NCI-H2227 (cell line): ENCODE data around the gene LGSN.
"Not testable (repeated sequence)": the region's sequence is repeated elsewhere in the genome, so short reads cannot be mapped to it uniquely, and the experiment has no call there.

Source experiments
- DNase-seq: peaks from one replicate; lab custom pipeline; 2025; ENCODE audit not compliant: unreplicated experiment; lab: John Stamatoyannopoulos, UW

Gene LGSN

DNA sequence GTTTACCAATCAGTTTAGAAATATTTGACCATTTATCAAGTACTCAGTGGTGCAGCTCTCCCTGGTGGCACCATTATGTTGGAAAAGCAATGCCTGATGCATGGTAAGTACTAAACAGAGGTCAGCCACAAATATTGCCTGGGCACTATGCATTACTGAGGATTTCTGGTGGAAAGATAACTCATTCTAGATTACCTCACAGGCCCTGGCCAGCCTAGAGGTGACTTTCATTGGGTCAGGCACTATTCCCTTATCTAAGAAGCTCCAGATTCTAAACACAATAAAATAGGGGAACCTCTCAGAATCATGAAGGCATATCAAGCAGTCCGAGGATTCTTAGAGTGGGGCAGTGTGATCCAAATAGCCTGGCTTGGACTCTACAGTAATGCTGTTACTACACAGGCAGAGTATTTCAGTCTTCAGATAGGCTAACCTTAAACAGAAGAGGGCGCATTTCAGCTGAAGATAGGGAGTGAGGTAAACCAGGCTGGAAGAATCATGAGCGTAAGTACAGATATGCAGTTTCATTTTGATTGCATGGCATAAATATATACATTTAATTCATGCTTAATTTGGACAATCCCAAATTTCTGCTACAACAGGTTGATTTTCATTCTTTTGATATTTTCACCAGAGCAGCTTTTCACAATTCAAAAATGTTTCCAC, 12.1 kb downstream of the LGSN start:
- peak; percentile 12 for DNase-seq

GRCh38 chr6:63306420-63306819, 13.4 kb downstream of the LGSN start:
- no peak for DNase-seq

DNA sequence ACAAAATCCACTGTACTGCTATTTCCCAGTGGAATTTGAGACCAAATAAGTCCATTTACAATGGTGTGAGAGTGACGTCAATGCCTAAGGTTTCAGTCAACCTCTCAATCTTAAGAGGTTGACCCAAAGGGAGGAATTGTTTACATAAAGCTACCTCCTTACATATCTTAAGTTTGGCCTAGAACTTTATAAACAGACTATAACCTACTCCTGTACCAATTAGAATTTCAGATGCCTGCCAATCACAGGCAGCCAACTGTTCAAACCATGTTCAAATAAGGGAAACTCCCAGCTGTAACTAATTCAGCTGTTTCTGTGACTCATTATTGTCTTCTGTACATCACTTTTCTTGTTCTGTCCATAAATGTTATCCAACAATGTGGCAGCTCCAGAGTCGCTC, 14.5 kb downstream of the LGSN start:
- no peak for DNase-seq

GRCh38 chr6:63303476-63303875, 16.3 kb downstream of the LGSN start:
- DNase-seq, result no peak

GRCh38 chr6:63299667-63300066, 20.1 kb downstream of the LGSN start:
- no peak for DNase-seq

DNA sequence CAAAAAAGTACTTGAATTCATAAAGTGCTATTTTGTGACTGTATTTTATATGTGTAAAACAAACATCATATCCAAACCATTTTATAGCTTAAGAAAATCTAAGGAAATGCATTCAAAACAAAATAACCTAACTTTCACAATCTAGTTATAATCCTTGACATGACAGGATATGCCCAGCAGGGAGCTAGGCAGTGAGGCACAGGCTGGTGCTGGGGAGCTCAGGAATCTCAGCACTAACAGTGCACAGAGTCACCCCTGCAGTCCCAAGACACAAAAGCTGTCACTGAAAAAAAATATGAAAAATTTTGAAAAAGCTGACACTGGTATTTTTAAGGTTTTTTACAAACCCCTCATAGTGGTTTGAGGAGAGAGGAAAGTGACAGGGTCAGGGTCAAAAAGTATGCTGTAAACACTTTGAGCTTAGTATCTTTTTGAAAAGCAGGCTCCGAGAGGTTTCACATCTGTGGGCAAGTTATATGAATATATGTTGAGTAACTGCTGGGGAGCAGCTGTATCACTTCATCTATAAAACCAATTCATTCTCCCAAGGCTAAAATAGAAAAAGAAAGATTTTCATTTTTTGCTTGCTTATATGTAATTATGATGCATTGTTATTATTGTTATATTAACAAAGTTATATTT, 24.1 kb downstream of the LGSN start:
- no peak for DNase-seq

DNA sequence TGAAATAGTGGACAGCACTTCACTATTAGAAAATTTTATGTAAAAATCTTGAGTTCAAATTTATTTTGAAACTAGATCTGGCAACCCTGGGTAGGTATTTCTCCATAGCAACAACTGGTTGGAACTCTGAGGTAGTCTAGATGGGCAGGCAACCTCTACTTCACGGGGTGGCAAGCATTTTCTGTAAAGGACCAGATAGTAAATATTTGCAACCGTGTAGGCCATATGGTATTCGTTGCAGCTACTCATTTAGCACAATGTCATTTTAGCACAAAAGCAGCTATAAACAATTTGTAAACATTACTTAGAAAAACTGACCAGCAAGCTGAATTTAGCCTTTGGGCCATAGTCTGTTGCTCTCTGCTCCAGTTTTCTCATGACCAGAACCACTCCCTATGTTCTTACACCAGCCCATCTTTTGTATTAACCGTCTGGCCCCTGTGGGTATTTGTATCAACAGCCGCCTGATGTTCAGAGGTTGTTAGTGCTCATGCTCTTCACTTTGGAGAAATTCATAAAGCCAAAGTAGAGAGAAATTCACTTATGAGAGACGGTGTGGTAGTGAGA, 29.2 kb downstream of the LGSN start:
- no peak for DNase-seq

GRCh38 chr6:63289269-63289872, 30.4 kb downstream of the LGSN start:
- DNase-seq, result no peak

DNA sequence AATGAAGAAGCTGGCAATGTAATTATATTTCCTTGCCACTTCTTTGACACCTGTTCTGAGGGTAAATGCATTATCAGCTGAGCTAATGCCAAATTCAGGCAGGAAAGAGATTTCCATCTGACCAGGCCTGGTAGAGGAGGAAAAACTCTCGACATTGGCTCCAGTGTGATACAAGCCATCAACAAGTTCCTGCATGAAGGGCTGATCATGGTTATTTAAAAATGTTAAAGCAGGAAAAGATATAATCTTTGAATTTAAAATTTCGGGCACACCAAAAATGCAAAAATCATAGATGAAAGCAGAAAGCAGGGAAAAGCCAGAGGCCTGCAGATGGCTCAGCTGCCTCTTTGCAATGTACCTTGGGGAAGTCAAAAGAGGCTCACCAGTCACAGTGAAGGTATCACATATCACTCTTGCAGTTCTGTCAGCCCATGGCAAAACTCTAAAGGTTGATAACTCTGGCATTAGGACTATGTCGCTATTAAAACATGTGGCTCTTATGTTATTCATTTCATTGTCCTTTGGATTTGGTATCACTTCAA, 39.1 kb downstream of the LGSN start:
- no peak for DNase-seq

DNA sequence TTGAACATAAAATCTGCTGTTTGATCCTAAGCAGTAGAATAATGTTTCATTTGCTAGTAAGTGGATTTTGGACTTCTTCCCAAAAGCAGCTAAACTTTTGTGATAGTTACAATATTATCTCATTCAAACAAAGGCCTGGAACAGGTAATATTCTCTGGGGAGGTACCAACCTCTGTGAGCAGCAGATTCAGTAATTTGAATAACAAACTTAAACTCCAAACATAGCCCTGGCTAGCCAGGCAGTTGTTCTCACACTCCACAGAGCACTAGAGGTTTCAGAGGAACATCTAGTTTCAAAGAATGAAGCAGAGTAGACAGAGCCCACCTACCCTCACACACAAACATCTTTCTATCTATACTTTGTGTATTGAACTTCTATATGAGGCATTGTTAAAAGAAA, 40.9 kb downstream of the LGSN start:
- no peak for DNase-seq

DNA sequence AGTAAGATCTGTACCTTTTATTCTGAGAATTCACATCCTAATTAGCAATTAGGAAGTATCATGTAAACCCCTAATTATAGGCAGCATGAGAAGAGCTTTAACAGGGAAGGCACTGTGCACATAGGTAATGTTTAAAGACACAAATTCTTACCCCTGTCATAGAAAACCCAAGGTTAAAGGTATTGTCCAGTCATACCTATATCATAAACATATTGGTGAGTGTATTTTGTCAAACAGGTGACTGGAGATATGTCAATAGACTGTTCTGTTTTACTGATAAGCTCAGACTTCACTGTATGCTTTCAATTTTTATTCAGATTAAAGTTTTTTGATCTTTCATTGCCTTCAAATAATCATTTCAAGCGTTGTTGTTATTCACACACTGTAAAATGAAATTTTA, 43.8 kb downstream of the LGSN start:
- no peak for DNase-seq

GRCh38 chr6:63274795-63275430, 44.9 kb downstream of the LGSN start:
- DNase-seq, result not testable (repeated sequence)

- DNase-seq, result no peak
These were observed 47.4 kb downstream of the LGSN start for GRCh38 chr6:63272397-63272796.

DNA sequence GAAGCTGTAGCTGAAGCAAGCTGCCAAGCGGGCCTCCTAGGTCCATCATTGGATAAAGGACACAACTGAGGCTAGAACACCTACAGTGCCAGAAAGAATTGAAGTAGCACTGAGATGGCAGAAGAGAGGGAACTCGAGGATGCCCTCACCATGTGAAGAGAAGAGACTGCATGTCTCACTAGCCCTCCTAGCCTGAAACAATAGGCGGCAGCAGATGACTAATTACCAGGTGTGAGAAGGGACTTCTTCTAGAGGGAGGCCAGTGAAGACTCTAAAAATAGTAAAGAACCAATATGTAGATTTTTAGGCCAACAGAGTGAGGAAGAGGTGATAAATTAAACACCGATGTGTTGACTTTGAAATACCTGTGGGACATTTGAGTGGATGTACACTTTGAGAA, 50.3 kb downstream of the LGSN start:
- no peak for DNase-seq

GRCh38 chr6:63268574-63268973, 51.2 kb downstream of the LGSN start:
- DNase-seq, result no peak

DNA sequence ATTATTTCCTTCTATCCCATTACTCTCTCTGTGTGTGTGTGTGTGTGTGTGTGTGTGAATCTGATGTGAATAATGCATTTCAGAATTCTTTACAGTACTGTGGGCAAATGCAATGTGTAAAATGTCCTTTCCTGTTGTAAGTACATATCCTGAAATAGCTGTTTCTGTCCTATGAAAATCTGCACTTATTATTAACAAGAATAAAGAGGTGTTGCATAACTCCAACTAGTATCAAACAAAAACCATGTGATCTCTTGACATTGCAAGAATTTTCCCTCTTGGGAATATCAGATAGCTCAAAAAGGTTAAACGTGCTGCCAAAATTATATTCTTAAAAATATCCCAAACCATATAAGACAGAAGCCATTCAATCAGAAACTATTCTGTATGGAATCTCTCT, 52.0 kb downstream of the LGSN start:
- no peak for DNase-seq

DNA sequence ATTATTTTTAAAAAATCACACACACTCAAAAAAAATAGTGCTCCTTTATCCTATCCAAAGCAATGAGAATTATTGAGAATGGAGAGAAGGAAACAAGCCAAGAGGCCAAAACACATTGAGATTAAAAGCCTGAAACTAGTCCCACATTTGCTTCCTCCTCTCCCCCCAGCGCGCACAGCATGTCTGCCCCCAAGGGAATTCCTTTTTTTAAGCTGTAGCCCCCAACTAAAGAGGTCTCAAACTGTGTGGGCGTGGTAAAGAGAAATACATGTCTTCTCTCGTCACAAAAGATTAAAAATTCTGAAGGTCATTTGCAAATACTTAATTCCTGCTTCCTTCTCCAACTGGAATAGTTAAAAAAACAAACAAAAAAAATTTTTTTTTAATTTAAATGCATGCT, 52.7 kb downstream of the LGSN start:
- no peak for DNase-seq

- DNase-seq, result no peak
These were observed 56.3 kb downstream of the LGSN start for GRCh38 chr6:63263444-63263843.

- DNase-seq, result no peak
These were observed 58.0 kb downstream of the LGSN start for GRCh38 chr6:63261820-63262219.

GRCh38 chr6:63259153-63259552, 60.6 kb downstream of the LGSN start:
- no peak for DNase-seq

DNA sequence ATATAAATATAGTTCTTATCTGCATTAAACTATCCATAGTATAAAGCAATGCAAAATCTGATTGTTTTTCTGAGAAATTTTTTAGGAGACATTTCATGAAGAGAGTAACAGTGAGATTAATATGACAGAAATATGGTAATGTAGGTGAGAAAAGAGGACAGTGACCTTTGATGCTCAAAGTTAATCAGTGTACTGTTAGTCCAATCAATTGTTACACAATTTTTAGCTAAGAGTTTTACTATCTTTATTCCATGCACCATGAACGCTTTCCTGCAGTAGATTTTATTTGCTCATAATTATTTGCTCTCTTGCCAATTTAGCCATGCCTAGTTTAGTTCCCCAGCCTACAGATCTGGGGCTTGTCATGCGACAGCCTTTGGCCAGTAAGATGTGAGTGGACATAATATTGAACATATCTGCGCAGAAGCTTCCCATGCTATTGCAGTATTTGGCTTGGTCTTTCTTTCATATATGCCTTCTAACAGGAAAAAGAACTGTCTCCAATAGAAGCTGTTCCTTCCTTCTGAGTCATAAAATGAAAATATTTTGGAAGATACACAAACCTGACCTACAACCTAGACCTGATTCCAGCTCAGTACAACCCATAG, 69.8 kb downstream of the LGSN start:
- DNase-seq, result no peak
